ENCODE data around the gene CNIH3.

DNA sequence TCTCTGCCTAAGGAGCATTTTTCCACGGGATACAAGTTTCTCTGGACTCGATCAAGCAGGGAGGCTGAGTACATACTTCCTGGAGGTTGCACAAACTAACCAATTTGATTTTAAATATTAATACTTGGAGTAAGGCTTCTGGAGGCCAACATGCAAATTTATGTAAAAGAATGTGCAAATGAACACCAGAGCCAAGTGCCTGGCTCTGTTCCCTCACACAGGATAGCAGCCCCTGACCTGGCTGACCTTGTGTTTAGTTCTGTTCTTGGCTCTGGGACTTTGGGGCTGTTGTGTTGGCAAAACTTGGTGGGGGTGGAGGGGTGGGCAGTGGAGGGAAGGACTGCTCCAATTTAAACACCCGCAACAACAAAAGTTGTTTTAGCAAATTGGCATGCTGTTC lies 34.2 kb downstream of the CNIH3 start:
- TF ChIP-seq CTCF (IDR thresholded peaks at IDR 0.05) (no peak), EP300 (IDR thresholded peaks at IDR 0.05) (no peak), POLR2A (IDR thresholded peaks at IDR 0.05) (no peak)
